NB4 (cell line): Measurements from ENCODE around the gene KRT36.

Experiments
- DNase-seq: peaks from one replicate; pipeline ENCODE4 v3.0.0; 2010; ENCODE audit warnings: low read depth
- H3K4me3 ChIP-seq: one replicate; pipeline ENCODE4 v1.5.1; 2011; ENCODE audit warnings: mild to moderate bottlenecking, low read depth, low read length, moderate library complexity
- MYC ChIP-seq: IDR thresholded peaks from 2 replicates; pipeline ENCODE4 v1.6.1; 2011; ENCODE audit warnings: low read depth, low read length
- POLR2A ChIP-seq: IDR thresholded peaks from 2 replicates; pipeline ENCODE4 v1.6.1; 2011; ENCODE audit warnings: mild to moderate bottlenecking; ENCODE audit not compliant: insufficient read length; ENCODE audit errors: extremely low read depth
- TF ChIP-seq, protein P1 (sequence below): IDR thresholded peaks from 2 replicates; pipeline ENCODE4 v1.6.1; 2011; ENCODE audit warnings: low read depth, low read length
- TF ChIP-seq, protein P2 (sequence below): IDR thresholded peaks from one replicate; pipeline ENCODE4 v1.5.1; 2012; ENCODE audit warnings: low read depth, low read length

KRT36 gene

DNA sequence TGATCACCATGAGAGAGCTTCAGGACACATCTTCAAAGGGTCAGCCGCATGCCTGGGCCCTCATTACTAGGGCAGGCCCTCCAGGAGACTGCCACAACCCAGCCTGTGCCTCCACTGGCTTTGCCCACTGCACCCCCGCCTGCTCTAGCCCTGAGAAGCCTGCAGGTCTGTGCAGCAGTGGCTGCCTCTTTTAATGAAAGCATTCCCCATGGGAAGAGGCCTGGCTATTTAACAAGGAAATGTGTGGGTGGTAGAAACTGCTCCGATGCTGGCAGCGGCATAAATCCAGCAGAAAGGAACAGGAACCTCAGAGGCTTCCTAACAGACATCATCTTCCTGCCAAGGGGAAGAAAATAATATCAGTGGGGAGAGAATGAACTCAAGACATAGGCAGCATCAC is 22.1 kb downstream of the KRT36 start:
- H3K4me3 ChIP-seq, result no peak overlapping the region
- TF ChIP-seq, protein P1, sequence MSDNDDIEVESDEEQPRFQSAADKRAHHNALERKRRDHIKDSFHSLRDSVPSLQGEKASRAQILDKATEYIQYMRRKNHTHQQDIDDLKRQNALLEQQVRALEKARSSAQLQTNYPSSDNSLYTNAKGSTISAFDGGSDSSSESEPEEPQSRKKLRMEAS, result no peak
- no peak for TF ChIP-seq POLR2A
- TF ChIP-seq MYC, result no peak
- TF ChIP-seq, protein P2, sequence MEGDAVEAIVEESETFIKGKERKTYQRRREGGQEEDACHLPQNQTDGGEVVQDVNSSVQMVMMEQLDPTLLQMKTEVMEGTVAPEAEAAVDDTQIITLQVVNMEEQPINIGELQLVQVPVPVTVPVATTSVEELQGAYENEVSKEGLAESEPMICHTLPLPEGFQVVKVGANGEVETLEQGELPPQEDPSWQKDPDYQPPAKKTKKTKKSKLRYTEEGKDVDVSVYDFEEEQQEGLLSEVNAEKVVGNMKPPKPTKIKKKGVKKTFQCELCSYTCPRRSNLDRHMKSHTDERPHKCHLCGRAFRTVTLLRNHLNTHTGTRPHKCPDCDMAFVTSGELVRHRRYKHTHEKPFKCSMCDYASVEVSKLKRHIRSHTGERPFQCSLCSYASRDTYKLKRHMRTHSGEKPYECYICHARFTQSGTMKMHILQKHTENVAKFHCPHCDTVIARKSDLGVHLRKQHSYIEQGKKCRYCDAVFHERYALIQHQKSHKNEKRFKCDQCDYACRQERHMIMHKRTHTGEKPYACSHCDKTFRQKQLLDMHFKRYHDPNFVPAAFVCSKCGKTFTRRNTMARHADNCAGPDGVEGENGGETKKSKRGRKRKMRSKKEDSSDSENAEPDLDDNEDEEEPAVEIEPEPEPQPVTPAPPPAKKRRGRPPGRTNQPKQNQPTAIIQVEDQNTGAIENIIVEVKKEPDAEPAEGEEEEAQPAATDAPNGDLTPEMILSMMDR, result no peak

DNA sequence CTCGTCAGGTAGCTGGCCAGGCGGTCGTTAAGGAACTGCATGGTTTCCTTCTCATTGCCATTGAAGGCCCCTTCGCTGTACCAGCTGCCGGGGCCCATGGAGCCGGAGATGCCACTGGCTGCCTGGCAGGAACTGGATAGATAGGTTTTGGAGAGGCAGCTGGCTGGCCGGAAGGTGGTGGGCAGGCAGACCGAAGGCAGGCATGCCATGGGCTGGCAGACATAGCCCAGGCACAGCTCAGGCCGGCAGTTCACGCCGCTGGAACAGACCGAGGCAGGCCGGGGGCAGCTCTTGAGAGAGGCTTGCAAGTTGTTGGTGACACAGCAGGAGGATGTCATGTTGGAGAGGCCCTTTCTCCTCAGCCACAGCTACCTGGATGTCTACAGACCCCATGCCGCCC is 22.7 kb downstream of the KRT36 start, which contains the start of gene KRT32:
Gene KRT32 (minus strand): TSS at position 399 of the 400 bp plus-strand sequence. CDS start 61 bp downstream, at position 338.
- no peak for DNase-seq
- TF ChIP-seq, protein P1, result no peak
- TF ChIP-seq MYC (no peak), POLR2A (no peak)
- TF ChIP-seq, protein P2, result no peak
- no peak within 1 kb of the TSS for H3K4me3 ChIP-seq

More for the DNA sequence above, 22.1 kb downstream of the KRT36 start:
- DNase-seq, result no peak

DNA sequence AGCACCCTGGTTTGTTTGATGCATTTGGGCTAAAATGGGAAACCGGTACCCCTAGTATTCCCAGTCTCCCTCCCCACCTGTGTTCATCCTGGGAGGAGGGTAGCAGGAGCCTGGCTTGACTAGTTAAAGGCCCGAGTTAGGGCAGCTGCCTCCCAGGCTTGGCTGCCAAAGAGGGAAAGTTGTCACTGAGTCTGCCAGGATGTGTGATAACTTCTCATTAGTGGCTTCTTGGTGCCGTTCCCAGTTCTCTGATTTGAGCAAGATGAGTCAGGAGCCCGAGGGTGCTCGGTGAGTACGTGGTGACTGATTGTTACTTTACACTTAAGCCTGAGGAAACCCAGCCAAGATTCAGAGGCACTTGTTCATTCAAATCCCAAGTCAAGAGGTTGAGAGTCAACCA is 25.0 kb downstream of the KRT36 start:
- no peak overlapping the region for H3K4me3 ChIP-seq
- no peak for TF ChIP-seq POLR2A
- TF ChIP-seq, protein P1, result no peak
- TF ChIP-seq MYC, result no peak
- TF ChIP-seq, protein P2, result no peak
- no peak for DNase-seq

DNA sequence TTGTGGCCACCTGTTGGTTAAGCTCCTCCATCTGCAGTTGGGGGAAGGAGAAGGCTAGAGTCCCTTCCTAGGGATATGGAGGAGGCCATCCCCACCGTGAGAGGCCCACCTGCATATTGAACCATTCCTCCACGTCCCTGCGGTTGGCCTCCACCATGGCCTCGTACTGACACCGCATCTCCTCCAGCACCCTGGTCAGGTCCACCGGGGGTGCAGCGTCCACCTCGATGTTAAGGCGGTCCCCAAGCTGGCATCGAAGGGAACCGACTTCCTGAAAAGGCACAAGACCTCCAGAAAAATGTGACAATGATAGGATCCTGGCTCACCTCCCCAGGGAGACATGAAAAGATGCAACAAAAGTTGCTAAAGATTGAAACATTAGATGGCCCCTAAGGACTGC is 25.5 kb downstream of the KRT36 start:
- no peak for DNase-seq
- TF ChIP-seq MYC (no peak), POLR2A (no peak)
- TF ChIP-seq, protein P1, result no peak
- TF ChIP-seq, protein P2, result no peak
- H3K4me3 ChIP-seq, result no peak overlapping the region

DNA sequence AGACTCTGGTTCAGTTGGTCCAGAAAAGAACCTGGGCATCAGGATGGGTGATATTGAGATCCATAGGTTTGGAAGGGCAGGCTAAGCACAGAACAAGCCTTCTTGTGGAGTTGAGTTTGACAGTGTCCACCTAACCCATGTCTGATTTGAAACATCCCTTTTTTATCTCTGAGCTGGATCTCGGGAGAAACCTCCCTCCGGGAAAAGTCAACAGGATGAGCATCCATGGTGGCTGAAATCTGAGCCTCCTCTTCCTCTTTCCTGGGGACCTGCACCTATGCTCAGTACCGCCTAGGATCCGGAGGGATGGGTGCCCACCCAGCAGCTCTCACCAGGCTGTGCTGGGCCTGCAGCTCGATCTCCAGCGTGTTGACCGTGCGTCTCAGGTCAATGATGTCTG is 26.0 kb downstream of the KRT36 start:
- DNase-seq, result no peak
- no peak overlapping the region for H3K4me3 ChIP-seq
- TF ChIP-seq, protein P1, result no peak
- TF ChIP-seq POLR2A (no peak), MYC (no peak)
- TF ChIP-seq, protein P2, result no peak
